ENCODE measurements around the gene PAN3. TPM values are rescaled to one million over a fixed set of nuclear protein-coding genes. Genes with fewer than 3 reads are reported as not detected.

PAN3 gene
- total RNA-seq, 1 experiment from 2014 or later = 18.5 TPM

GRCh38 chr13:28110414-28110813, 27.9 kb upstream of the PAN3 start:
- TF ChIP-seq SIN3A (IDR thresholded peaks at IDR 0.05; ENCODE audit: borderline replicate concordance, insufficient read depth, low read depth, low read length) = no peak
- TF ChIP-seq REST (IDR thresholded peaks at IDR 0.05; ENCODE audit: insufficient read depth in 1 of 2, low read depth in 2 of 2, low read length in 1 of 2) = no peak
- TF ChIP-seq POLR2AphosphoS5 (IDR thresholded peaks at IDR 0.05; ENCODE audit: low read depth, low read length) = no peak
- no peak for TF ChIP-seq CTCF (IDR thresholded peaks at IDR 0.05)
- TF ChIP-seq TCF7L2 (IDR thresholded peaks at IDR 0.05; ENCODE audit: low read depth, low read length) = no peak
- Histone ChIP-seq H3K9me3 (ENCODE audit: control insufficient read depth, insufficient read depth, low read depth, low read length) (no peaks in the 10 kb centered on the region), H3K4me3 (ENCODE audit: low read depth in 2 of 2, low read length in 2 of 2) (no peak overlapping the region), H3K36me3 (ENCODE audit: control insufficient read depth, insufficient read depth, low read length) (no peaks in the 10 kb centered on the region), H3K27ac (ENCODE audit: low read length) (no peak overlapping the region), H3K4me1 (ENCODE audit: control insufficient read depth, insufficient read depth, low read length) (no peaks in the 10 kb centered on the region), H3K27me3 (ENCODE audit: control insufficient read depth, insufficient read depth, low read length) (no peaks in the 10 kb centered on the region; the same call in 1 of the 2 replicates)
- BruUV-seq (replicated peaks) = no TSS peak
- intact Hi-C loops (cut with micrococcal nuclease; ENCODE audit: unreplicated experiment) (no loop called here), in situ Hi-C loops (cut with HindIII; ENCODE audit: low pct_unique_long_range_greater_than_20kb, low sequenced_read_pairs) (no loop called here)
- CTCF ChIA-PET = no interaction called here
- no peak for ATAC-seq
- POLR2A ChIA-PET = no interaction called here
- DNase-seq (ENCODE audit: low read depth, low spot score) = no peak

- in situ Hi-C loops (cut with HindIII; ENCODE audit: low pct_unique_long_range_greater_than_20kb, low sequenced_read_pairs) (no loop called here), intact Hi-C loops (cut with micrococcal nuclease; ENCODE audit: unreplicated experiment) (no loop called here)
- no TSS peak for BruUV-seq (replicated peaks)
These were observed 21.6 kb upstream of the PAN3 start for GRCh38 chr13:28116736-28117135.

GRCh38 chr13:28117689-28118377, 20.5 kb upstream of the PAN3 start:
- Histone ChIP-seq H3K4me1 (ENCODE audit: control insufficient read depth, insufficient read depth, low read length) (no peaks in the 10 kb centered on the region), H3K27ac (ENCODE audit: low read length) (no peak overlapping the region), H3K9me3 (ENCODE audit: control insufficient read depth, insufficient read depth, low read depth, low read length) (no peaks in the 10 kb centered on the region), H3K4me3 (ENCODE audit: low read depth in 2 of 2, low read length in 2 of 2) (no peak overlapping the region), H3K36me3 (ENCODE audit: control insufficient read depth, insufficient read depth, low read length) (no peaks in the 10 kb centered on the region), H3K27me3 (ENCODE audit: control insufficient read depth, insufficient read depth, low read length) (no peaks in the 10 kb centered on the region)
- CTCF ChIA-PET = no interaction called here
- in situ Hi-C loops (cut with HindIII; ENCODE audit: low pct_unique_long_range_greater_than_20kb, low sequenced_read_pairs) = no loop called here
- POLR2A ChIA-PET = no interaction called here
- intact Hi-C loops (cut with micrococcal nuclease; ENCODE audit: unreplicated experiment) = no loop called here
- BruUV-seq (replicated peaks) = no TSS peak
- no peak for DNase-seq (ENCODE audit: low read depth, low spot score)
- no peak for ATAC-seq
- no peak for TF ChIP-seq REST (IDR thresholded peaks at IDR 0.05; ENCODE audit: insufficient read depth in 1 of 2, low read depth in 2 of 2, low read length in 1 of 2)
- no peak for TF ChIP-seq POLR2AphosphoS5 (IDR thresholded peaks at IDR 0.05; ENCODE audit: low read depth, low read length)
- TF ChIP-seq TCF7L2 (IDR thresholded peaks at IDR 0.05; ENCODE audit: low read depth, low read length) = no peak
- TF ChIP-seq SIN3A (IDR thresholded peaks at IDR 0.05; ENCODE audit: borderline replicate concordance, insufficient read depth, low read depth, low read length) = no peak
- no peak for TF ChIP-seq CTCF (IDR thresholded peaks at IDR 0.05)

More at GRCh38 chr13:28116736-28117135, 21.6 kb upstream of the PAN3 start:
- POLR2A ChIA-PET = interaction anchor here (0.7 kb wide), 1 partner anchor 139 kb away, joined by 7 read pairs; no protein-coding TSS in a partner anchor
- H3K4me3 ChIP-seq (ENCODE audit: low read depth in 2 of 2, low read length in 2 of 2) = no peak overlapping the region
- H3K4me1 ChIP-seq (ENCODE audit: control insufficient read depth, insufficient read depth, low read length) = no peaks in the 10 kb centered on the region
- CTCF ChIA-PET = no interaction called here
- H3K27me3 ChIP-seq (ENCODE audit: control insufficient read depth, insufficient read depth, low read length) = no peaks in the 10 kb centered on the region
- no peak for TF ChIP-seq TCF7L2 (IDR thresholded peaks at IDR 0.05; ENCODE audit: low read depth, low read length)
- no peak for ATAC-seq
- no peaks in the 10 kb centered on the region for H3K36me3 ChIP-seq (ENCODE audit: control insufficient read depth, insufficient read depth, low read length)
- no peak overlapping the region for H3K27ac ChIP-seq (ENCODE audit: low read length)
- H3K9me3 ChIP-seq (ENCODE audit: control insufficient read depth, insufficient read depth, low read depth, low read length) = no peaks in the 10 kb centered on the region
- DNase-seq (ENCODE audit: low read depth, low spot score) = no peak

Data from Panc1 (cell line).